ENCODE results near the gene CDH13. TPM values are rescaled to one million over a fixed set of nuclear protein-coding genes. Genes with fewer than 3 reads are reported as not detected.

CDH13 gene
- polyA plus RNA-seq, 2 of the 4 experiments (the other 2 are of a cell fraction): not detected

GRCh38 chr16:83187405-83187804 lies 560.6 kb downstream of the CDH13 start (continued):
- TF ChIP-seq BCL3 (IDR thresholded peaks at IDR 0.05) (no peak), RNF2 (IDR thresholded peaks at IDR 0.05; ENCODE audit: borderline replicate concordance, low read depth) (no peak), MAX (IDR thresholded peaks at IDR 0.05) (no peak), SREBF2 (IDR thresholded peaks at IDR 0.05) (no peak), RAD21 (conservative IDR thresholded peaks at IDR 0.05 in 1 of 2, IDR thresholded peaks at IDR 0.05 in 1 of 2) (no peak), ZFP36 (IDR thresholded peaks at IDR 0.05; ENCODE audit: borderline replicate concordance, partially characterized antibody) (no peak), HOXB13 (CRISPR knock-in tag; IDR thresholded peaks at IDR 0.05; ENCODE audit: low read depth) (no peak), FOXS1 (CRISPR knock-in tag; IDR thresholded peaks at IDR 0.05) (no peak), PBX3 (IDR thresholded peaks at IDR 0.05) (no peak)
- TF ChIP-seq, protein P1, sequence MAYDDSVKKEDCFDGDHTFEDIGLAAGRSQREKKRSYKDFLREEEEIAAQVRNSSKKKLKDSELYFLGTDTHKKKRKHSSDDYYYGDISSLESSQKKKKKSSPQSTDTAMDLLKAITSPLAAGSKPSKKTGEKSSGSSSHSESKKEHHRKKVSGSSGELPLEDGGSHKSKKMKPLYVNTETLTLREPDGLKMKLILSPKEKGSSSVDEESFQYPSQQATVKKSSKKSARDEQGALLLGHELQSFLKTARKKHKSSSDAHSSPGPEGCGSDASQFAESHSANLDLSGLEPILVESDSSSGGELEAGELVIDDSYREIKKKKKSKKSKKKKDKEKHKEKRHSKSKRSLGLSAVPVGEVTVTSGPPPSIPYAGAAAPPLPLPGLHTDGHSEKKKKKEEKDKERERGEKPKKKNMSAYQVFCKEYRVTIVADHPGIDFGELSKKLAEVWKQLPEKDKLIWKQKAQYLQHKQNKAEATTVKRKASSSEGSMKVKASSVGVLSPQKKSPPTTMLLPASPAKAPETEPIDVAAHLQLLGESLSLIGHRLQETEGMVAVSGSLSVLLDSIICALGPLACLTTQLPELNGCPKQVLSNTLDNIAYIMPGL (CRISPR knock-in tag; IDR thresholded peaks at IDR 0.05; ENCODE audit: borderline replicate concordance): no peak

DNA sequence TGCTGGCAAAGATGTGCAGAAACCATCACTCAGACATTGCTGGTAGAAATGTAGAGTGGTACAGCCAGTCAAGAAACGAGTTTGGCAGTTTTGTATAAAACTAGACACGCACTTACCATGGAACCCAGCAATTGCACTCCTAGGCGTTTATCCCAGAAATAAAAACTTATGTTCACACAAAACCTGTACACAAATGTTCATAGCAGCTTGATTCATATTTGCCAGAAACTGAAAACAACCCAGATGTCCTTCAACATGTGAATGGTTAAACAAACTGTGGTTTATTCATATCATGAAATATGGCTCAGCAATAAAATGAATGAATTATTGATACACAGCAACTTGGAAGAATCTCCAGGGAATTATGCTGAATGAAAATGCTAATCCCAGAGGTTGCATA lies 570.0 kb downstream of the CDH13 start:
- no peaks in the 10 kb centered on the region for H3K9me3 ChIP-seq
- H3K4me3 ChIP-seq: no peak overlapping the region
- no peaks in the 10 kb centered on the region for H3K4me1 ChIP-seq
- WGBS (ENCODE audit: missing lambda C conversion rate): 7% methylated on average over 3 of the region's 3 CpGs
- no peak overlapping the region for H3K4me2 ChIP-seq
- CTCF ChIA-PET: no interaction called here
- no peak for DNase-seq (ENCODE audit: low read depth in 1 of 2, low spot score in 1 of 2)
- FAIRE-seq: no peak
- H3K27ac ChIP-seq: no peak overlapping the region
- POLR2A ChIA-PET: no interaction called here
- ATAC-seq: no peak
- TF ChIP-seq, protein P2, sequence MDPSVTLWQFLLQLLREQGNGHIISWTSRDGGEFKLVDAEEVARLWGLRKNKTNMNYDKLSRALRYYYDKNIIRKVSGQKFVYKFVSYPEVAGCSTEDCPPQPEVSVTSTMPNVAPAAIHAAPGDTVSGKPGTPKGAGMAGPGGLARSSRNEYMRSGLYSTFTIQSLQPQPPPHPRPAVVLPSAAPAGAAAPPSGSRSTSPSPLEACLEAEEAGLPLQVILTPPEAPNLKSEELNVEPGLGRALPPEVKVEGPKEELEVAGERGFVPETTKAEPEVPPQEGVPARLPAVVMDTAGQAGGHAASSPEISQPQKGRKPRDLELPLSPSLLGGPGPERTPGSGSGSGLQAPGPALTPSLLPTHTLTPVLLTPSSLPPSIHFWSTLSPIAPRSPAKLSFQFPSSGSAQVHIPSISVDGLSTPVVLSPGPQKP (IDR thresholded peaks at IDR 0.05; ENCODE audit: low read depth, low read length): no peak
- TF ChIP-seq RARB (CRISPR knock-in tag; IDR thresholded peaks at IDR 0.05): no peak
- TF ChIP-seq RNF2 (IDR thresholded peaks at IDR 0.05; ENCODE audit: borderline replicate concordance, low read depth): no peak
- TF ChIP-seq ZNF302 (CRISPR knock-in tag; IDR thresholded peaks at IDR 0.05): no peak
- TF ChIP-seq, protein P3, sequence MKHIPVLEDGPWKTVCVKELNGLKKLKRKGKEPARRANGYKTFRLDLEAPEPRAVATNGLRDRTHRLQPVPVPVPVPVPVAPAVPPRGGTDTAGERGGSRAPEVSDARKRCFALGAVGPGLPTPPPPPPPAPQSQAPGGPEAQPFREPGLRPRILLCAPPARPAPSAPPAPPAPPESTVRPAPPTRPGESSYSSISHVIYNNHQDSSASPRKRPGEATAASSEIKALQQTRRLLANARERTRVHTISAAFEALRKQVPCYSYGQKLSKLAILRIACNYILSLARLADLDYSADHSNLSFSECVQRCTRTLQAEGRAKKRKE (CRISPR knock-in tag; IDR thresholded peaks at IDR 0.05; ENCODE audit: low read depth): no peak
- TF ChIP-seq TP53 (CRISPR knock-in tag; IDR thresholded peaks at IDR 0.05): no peak
- TF ChIP-seq NFE2L2 (conservative IDR thresholded peaks at IDR 0.05; ENCODE audit: low read length): no peak
- TF ChIP-seq CEBPB (IDR thresholded peaks at IDR 0.05): no peak
- TF ChIP-seq FOSL2 (IDR thresholded peaks at IDR 0.05): no peak
- TF ChIP-seq FOSL2 (CRISPR knock-in tag; IDR thresholded peaks at IDR 0.05): no peak
- TF ChIP-seq HOXB5 (CRISPR knock-in tag; IDR thresholded peaks at IDR 0.05): no peak
- no peak for TF ChIP-seq RAD21 (conservative IDR thresholded peaks at IDR 0.05 in 1 of 2, IDR thresholded peaks at IDR 0.05 in 1 of 2)
